GM21786 (cell line): Measurements from ENCODE around the gene CLEC1B.
"Not testable (repeated sequence)": the region's sequence is repeated elsewhere in the genome, so short reads cannot be mapped to it uniquely, and the experiment has no call there.

Experiments used
- ATAC-seq: cut with Tn5 transposase; IDR thresholded peaks from one replicate; pipeline ENCODE4 v1.9.1; 2021; ENCODE audit not compliant: unreplicated experiment

Gene CLEC1B

DNA sequence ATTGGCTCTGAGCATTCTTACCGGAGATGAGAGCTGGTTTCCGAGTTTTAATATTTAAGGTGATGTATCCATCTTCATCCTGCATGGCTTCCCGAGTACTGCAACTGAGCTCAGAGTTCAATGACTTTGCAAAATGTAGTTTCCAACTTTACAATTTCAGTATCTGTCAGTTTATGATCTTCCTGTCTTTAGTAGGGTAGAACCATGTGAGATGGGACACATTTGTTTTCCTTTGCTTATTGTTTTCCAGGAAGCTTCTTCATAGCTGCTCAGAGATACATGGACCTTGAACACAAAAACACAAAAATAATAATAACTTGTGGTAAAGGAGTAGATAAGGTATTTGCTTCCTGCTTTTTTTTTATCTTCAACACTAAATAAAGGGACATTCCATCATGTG lies at the start of gene CLEC1B:
TSS of gene CLEC1B (minus strand) at position 106 of the 400 bp plus-strand sequence. CDS start at position 85, 21 bp downstream.
- ATAC-seq: no peak

DNA sequence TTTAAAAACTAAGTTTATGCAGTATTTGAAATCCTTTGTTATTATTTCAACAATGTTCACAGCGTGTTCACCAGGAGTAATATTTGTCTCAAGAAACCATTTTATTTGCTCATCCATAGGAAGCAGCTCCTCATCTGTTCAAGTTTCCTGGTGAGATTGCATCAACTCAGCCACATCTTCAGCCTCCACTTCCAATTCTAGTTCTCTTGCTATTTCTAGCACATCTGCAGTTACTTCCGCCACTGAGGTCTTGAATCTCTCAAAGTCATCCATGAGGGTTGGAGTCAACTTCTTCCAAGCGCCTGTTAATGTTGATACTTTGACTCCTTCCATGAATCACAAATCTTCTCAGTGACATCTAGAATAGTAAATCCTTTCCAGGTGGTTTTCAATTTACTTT lies 49.6 kb upstream of the CLEC1B start:
- no peak for ATAC-seq

DNA sequence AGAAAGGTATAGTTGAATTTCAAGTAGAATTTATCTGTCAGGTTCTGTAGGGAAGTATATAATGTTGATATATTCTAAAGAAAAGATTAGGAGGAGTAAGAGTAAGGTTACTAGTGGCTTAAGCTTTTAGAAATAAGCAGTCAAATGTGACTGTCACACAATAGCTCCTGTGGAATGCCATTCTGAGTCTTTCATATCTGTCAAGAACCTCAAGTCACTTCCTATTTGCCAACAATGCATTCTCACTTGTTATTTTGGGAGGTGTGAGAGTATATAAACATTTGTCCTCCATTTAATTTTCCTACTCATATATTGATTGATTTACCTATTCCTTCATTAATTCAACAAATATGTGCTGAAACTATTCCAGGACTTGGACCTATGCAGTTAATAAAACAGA lies 43.2 kb upstream of the CLEC1B start:
- no peak for ATAC-seq

DNA sequence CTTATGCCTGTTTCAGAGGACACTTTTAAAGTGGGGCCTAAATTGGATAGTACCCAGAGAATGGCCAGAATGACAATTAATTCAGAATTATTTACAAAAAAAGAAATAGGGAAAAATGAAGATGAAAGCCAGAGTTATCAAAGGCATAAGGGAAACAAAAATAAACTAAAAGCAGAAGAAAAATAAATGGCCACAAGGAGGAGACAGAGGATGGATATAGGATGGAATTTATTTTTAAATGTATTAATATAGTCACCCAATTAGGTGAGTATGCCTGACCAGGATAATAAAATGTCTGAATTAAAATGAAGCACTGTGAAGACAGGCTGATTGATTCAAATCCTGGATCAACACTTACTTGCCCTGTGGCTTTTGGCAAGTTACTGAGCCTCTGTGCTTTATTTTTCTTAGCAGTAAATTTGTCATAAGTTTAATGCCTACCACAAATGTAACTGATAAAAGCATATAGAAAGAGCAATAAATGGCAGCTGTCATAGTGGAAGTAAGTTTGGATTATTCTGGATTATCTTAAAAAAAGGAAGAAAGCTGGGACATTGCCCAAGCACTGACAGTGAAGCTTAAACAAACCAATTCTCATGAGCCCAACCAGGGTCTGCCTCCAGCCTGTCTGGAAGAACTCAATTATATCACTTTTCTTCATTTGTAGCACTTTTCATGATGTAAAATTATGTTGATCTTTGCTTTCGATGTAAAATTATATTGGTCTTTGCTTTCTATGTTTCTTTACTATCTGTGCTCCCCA lies 35.0 kb upstream of the CLEC1B start:
- no peak for ATAC-seq

DNA sequence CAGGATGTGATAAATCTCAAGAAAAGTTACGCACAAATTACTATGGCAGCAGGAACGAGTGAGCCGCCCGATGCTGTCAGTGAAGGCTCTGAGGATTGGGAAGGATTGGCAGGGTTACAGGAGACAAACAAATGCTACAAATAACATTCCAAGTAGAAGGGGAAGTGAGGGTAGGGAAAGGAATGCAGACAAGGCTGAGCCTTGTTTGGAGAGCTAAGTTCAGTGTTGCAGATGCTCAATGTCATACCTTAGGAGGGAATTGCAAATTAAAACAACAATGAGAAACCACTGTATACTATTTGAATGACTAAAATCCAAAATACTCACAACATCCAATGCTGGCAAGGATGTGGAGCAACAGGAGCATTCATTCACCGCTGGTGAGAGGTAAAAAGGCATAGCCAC lies 32.9 kb upstream of the CLEC1B start:
- no peak for ATAC-seq

DNA sequence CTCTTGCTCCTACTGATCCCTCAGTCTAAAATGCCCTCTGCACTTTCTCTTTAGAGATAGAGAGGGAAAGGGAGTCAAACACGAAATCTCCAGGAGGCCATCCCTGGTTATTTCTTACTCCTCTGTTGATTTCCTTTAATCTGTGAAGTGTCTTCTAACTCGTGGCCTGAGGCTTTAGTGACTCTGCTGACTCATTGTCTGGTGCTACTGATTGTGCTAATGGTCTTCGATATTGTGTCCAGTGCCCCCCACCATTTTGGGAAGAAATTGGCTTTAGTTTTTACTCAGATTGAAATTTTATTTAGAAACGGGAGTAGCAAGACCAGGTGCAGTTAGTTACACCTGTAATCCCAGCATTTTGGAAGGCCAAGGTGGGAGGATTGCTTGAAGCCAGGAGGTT lies 32.4 kb upstream of the CLEC1B start:
- ATAC-seq: no peak

DNA sequence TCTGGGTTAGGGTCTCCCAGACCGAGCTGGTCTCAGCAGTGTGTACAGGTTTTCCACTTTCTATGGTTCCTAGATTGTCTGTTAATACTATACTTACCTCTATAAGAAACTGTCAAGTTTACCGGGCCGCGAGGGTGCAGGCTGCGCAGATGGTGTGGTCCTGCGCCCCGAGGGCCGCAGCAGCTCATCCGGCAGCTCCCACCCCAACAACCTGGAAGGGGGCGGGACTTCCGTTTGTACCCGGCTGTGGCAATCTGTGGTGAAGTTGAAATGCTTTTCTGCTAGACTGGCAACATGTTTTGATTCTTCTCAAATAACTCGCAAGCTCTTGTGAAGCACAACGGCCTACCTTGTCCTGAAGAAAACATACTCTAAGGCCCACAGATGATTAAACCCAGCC lies 31.5 kb upstream of the CLEC1B start, which contains the start of gene CLEC9A:
TSS of gene CLEC9A (plus strand) at position 237 of the 400 bp plus-strand sequence. CDS start 22,006 bp downstream, outside the sequence.
- ATAC-seq: no peak

DNA sequence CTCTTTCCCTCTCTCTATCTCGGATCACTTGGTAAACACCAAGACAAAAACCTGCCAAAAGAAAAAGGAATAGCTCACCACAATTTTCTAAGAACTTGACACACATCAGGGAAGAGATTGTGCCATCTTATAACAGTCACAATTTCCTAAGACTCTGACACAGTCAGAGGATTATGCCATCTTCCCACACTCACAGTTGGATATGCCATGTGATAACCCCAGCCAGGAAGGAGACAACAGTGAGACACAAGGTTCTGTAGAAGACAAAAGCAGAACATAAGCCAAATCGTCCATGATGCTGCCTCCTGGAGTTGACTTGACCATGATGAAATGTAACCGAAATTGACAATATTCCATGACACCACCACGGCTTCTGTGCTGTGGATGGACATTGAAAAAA lies 28.8 kb upstream of the CLEC1B start:
- no peak for ATAC-seq

DNA sequence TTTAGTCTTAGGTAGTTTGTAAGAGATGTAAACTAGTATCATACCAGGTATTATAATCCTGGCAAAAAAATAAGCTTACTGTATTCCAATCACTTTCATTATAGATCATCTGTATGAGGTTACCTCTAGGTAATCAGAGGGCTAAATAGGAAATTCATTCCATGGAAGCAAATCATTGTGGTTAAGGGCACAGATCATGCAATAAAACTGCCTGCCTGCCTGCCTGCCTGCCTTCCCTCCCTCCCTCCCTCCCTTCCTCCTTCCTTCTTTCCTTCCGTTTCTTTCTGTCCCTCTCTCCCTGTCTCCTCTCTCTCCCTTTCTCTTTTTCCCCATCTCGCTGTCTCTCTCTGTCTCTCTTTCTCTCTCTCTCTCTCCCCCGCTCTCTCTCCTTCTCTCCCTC lies 28.4 kb upstream of the CLEC1B start:
- ATAC-seq: no peak

DNA sequence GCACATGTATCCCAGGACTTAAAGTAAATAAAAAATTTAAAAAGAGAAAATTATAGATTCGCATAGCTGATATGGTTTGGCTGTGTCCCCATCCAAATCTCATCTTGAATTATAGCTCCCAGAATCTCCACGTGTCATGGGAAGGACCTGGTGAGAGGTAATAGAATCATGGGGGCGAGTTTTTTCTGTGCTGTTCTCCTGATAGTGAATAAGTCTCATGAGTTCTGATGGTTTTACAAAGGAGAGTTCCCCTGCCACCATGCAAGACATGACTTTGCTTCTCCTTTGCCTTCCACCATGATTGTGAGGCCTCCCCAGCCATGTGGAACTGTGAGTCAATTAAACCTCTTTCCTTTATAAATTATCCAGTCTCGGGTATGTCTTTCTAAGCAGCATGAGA lies 27.7 kb upstream of the CLEC1B start:
- ATAC-seq: not testable (repeated sequence)

DNA sequence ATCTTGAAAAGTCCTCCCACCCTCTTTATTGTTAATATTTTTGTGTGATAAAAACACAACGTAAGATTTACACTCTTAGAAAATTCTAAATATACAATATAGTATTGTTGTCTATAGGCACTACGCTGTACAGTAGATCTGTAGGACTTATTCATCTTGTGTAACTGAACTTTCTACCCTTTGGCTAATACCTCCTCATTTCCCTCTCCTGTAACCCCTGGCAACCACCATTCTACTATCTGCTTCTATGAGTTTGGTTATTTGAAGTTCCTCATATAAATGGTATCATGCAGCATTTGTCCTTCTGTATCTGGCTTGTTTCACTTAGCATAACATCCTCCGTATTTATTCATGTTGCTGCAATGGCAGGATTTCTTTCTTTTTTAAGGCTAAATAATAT lies 26.3 kb upstream of the CLEC1B start:
- ATAC-seq: no peak

DNA sequence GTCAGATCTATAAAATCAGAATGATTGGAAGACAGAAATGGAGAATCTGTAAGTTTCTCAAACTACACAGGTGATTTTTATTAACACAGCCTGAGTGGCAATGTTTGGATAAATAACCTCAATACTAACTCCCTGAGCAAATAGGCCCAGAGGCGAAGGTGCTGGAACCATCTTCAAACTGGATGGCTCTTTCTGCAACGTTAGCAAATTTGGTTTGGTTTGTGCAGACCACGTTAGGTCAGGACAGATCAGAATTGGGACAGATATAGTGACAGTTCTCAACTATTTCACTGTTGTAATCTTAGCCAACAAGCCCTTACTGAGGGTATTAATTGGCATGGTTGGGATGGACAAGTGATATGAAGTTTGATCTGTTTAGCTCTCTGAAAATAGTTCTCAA lies 22.4 kb upstream of the CLEC1B start:
- no peak for ATAC-seq

DNA sequence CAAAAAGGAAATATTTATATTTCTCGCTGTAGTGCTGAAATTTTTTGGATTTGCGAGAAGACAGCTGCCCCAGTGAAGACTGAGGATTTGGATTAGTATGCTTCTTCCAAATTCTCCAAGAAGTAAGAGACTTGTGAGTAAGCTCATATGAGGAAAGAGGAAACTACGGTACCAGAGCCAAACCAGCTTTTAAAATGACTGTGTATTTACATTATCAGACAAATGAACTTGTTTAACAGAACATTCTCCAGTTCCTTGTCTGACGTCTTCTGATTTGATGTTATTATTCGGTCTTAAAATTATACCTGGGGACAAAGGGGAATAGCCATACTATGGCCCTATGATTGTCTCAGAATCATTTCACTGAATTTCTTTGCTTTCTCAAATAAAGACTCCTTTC lies 19.5 kb upstream of the CLEC1B start:
- no peak for ATAC-seq

DNA sequence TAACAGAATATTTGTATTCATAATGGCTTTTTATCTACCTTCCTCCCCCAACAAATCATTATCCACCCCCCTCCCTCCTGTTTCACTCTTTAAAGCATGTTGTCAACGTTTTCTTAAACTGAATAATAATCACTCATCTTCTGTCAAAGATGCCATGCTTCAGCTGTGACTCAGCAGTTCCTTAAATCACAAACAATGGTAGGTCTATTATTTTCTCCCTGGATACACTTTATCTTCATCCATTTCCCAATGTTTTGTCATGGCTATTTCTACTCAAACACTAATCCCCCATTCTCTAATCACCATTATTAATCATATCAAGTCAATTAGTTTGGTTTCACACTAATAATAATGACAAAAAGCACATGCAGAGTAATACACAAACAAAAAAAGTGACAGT lies 18.0 kb upstream of the CLEC1B start:
- ATAC-seq: no peak

DNA sequence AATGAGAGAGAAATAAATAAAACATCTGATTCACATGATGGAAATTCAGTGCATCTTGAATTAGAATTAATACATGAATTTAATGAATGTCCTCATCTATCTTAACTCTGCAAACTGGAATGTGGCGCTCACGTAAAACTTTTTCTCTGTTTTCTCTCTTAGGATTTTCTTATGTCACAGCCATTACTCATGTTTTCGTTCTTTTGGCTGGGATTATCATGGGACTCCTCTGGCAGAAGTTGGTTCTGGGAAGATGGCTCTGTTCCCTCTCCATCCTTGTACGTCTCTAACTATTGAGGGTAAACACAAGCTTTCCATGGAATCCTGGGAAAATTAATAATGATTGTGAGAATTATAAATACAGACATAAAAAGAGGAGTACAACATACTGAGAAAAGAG lies 16.5 kb upstream of the CLEC1B start:
- no peak for ATAC-seq

DNA sequence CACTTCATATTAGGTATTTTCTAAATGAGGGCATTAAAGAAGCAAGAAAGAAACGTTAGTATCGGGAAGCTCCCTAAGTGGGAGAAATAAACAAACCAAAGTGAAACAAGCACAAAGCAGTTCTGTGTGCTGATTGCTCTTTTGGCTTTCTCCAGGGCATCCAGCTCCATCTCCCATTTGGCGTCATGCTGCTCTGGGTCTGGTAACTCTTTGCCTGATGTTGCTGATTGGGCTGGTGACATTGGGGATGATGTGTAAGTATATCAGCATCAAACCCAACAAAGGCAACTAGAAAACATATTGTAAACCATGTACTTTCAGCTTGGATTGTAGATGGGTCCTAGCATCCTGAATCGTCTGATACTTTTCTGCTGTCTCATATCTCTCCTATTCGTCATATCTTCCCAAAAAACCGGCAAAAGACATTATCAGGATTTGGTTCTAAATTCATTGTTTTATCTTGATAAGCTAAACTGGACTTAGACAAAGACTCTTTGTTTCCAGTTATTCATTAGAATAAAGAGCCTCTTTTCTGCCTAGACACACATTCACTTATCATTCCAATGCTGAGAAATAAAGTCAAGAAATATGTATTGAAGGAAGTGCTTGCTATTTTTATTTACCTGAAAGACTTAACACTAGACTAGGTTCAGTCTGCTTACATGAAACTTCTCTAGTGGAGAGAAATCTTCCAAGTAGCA lies 13.9 kb upstream of the CLEC1B start:
- no peak for ATAC-seq

DNA sequence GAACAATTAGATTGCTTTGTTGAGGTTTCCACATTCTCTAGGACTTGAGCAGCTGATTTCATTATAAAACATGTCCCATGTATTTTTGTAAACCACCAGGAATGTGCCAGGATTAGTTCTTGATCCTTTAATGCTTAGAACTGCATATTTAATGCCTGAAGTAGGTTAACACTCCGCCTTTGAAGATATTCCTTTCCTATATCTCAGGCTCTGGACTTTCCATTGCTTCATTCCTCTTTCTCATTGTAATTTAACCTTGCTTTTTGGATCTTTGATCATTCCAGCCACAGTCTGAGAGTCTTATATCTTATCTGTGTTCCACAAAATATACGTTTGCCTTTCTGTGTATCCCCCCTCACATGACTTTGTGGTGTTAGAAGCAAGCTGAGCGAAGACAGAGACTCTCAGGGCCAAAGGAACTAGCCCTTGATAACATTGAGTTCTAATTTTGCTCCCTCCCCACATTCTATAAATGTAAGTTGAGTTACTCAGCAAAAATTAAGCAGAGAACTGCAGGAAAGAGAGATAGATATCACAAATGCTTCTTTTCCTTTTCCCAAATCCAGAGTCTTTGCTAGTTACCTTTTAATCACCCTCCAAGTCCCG lies 2.4 kb upstream of the CLEC1B start:
- ATAC-seq: no peak

DNA sequence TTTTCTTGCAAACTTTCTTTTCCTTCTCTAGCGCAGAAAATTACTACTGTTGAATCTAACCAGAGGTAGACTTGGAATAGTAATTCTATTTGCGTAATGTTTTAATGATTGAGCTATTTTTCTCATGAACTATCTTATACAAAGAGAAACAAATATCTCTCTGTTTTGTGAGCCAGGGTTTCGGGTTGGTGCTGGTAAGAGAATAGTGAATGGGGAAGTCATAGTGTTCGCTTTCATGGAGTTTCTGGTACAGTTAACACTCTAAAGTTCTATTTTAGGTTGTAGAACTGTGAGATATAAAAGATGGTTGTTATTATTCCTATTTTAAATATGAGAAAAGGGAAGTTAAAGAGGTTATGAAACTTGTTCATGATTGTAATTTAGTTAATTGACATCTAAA lies 6.6 kb downstream of the CLEC1B start:
- ATAC-seq: no peak

DNA sequence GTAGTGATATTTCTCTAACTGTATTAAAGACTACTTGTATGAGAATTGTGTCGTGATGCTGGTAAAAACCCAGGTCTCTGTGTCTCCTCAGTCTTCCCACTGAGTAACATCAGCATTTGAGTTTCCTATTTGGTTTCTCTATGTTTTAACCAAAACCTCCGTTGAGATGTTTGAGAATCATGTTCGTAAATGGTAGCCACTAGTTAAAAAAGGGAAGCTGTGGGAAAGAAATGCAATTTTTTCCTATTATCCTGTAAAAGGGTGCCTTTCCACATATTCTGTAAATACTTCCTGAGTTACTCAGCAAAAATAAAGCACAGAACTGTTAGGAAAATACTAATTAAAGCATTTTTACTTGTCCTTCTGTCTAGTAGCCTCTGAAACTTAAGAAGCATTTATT lies 7.0 kb downstream of the CLEC1B start:
- no peak for ATAC-seq

DNA sequence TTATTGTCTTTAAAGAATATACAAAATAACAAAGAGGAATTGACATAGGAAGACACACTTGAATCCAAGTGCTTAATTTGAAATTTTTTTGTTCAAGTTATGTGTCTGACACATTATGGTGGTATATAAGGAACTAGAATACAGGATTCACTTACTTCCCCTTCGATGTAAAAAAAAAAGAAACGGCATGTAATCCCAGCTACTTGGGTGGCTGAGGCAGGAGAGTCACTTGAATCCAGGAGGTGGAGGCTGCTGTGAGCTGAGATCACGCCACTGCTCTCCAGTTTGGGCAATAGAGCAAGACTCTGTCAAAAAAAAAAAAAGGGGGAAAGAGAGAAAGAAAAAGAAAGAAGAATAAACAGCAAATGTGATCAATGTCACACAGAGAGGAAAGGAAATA lies 18.8 kb downstream of the CLEC1B start:
- ATAC-seq: no peak

DNA sequence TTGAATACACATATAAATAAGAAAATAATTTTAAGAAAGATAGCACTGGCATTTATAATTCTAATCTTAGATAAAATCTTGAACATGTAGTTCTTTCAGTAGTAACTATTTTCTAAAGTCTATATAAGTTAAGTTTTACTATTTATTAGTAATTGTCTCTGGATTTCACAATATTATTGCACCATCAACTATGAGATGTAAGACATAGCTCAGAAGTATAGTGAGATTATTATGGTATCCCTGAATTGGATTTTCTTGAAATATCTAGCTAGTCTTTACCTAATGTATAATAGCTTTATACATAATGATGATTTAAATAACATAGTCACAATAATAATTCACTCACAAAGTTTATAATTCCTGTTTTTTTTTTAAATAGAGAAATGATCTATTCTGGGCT lies 21.0 kb downstream of the CLEC1B start:
- no peak for ATAC-seq

DNA sequence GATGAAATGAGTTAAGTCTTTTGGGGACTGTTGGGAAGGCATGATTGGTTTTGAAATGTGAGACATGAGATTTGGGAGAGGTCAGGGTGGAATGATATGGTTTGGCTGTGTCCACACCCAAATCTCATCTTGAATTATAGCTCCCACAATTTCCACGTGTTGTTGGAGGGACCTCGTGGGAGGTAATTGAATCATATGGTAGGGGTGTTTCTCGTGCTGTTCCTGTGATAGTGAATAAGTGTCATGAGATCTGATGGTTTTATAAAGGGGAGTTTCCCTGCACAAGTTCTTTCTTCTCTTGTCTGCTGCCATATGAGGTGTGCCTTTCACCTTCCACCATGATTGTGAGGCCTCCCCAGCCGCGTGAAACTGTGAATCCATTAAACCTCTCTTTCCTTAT lies 22.3 kb downstream of the CLEC1B start:
- ATAC-seq: not testable (repeated sequence)
